ENCODE data around the gene MUC5B. TPM values are rescaled to one million over a fixed set of nuclear protein-coding genes. Genes with fewer than 3 reads are reported as not detected.

MUC5B gene
- total RNA-seq, 3 donors from 2014 or later = 1.1 to 2.2 (median 1.4) TPM

DNA sequence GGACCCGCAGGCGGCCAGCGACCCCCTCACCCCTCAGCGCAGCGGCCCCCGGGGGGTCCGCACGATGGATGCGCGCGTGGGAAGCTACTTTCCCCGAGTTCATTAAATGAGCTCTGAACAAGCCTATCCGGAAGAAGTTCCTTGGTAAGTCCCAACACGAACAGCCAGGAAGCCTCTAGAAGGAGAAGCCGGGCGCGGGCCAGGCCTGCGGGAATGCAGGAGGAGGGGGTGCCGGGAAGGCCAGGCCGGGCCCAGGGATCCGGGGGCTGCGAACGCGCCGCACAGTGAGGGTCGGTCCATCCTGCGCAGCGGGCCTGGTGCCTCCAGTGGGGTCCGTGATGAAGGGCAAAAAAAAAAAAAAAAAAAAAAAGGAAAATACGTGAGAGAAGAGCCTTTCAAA is 49.7 kb downstream of the MUC5B start:
- H3K36me3 Mint-ChIP-seq (ENCODE audit: insufficient read depth) = peaks cover 6% of the 10 kb centered on the region
- H3K4me1 Mint-ChIP-seq (ENCODE audit: low read depth) = no peaks in the 10 kb centered on the region
- no peak for ATAC-seq
- H3K9me3 Mint-ChIP-seq = no peaks in the 10 kb centered on the region
- H3K27me3 Mint-ChIP-seq (ENCODE audit: low read depth) = no peaks in the 10 kb centered on the region
- H3K4me3 Mint-ChIP-seq = no peak overlapping the region
- DNase-seq = no peak

DNA sequence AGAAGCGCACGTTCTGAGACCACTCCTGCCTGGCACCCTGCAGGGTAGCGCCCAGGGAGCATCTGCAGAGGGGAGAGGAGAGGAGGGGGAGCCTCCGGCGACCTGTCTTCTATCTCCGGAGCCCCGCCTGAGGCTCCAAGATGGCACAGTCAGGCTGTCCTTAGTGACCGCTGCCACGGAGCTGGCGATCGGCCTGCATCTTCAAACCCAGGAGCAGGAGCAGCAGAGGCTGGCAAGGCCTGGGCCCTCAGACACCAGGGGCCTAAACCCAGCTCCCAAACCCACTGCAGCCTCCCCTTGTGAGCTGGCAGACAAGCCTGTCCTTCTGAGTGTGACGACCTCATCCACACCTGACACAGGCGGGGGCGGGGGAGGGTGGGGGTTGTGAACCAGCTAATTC is 51.6 kb downstream of the MUC5B start:
- H3K9me3 Mint-ChIP-seq = no peaks in the 10 kb centered on the region
- H3K27me3 Mint-ChIP-seq (ENCODE audit: low read depth) = no peaks in the 10 kb centered on the region
- no peak overlapping the region for H3K4me3 Mint-ChIP-seq
- no peak for DNase-seq
- no peaks in the 10 kb centered on the region for H3K4me1 Mint-ChIP-seq (ENCODE audit: low read depth)
- ATAC-seq = no peak
- H3K36me3 Mint-ChIP-seq (ENCODE audit: insufficient read depth) = peaks cover 10% of the 10 kb centered on the region

DNA sequence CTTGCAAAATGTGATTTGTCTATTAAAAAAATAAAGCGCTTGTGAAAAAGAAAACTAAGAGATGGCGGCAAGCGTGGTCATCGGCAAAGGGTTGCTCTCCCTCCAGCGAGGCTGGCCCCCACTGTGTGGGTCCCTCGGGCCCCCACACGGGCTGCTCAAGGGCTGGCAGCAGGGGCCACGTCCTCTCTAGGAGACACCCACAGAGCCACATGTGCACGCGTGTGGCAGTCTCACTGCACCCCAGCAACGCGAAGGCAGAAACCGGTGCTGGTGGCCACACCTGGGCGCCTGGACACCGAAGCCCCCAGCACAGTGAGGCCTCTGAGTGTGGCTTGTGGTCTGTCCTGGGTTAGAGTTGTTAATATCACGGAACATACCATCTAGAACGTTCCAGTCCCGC is 52.2 kb downstream of the MUC5B start:
- Mint-ChIP-seq H3K4me1 (ENCODE audit: low read depth) (no peaks in the 10 kb centered on the region), H3K9me3 (no peaks in the 10 kb centered on the region), H3K27me3 (ENCODE audit: low read depth) (no peaks in the 10 kb centered on the region), H3K4me3 (no peak overlapping the region), H3K36me3 (ENCODE audit: insufficient read depth) (peaks cover 14% of the 10 kb centered on the region)
- DNase-seq (no peak), ATAC-seq (no peak)

DNA sequence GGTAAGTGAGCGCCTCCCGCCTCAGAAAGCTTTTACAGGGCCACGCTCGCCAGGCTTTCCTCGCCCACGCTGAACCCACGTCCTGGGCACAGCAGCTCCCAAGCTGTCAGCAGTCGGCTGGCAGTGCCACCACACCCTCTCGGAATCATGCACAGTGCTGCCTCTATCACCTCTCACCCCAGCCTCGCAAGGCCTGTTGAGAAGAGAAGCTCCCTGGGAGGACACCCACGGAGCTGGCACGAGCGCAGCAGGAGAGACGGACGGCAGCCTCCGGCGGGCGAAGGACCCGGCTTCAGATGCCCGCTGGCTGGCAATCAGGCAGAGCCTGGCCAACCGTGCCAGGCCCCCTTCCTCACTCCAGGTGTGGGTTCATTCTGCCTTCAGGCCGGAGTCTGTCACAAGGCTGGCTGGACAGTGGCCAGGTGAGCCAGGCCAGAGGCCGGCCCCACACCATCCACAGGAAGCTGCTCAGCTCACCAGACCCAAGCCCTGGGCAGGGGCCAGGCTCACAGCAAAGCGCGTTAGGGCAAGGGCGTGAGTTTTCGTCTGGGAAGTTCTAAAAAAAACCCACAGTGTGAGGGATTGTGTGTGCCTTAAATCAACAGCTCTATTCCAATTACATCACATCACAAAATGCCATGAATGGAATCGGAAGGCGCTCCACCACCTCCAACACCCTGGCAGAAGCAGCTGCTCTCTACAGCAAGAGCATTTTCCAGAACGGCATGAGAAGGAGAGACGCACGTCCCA is 53.4 kb downstream of the MUC5B start:
- Mint-ChIP-seq H3K27me3 (ENCODE audit: low read depth) (no peaks in the 10 kb centered on the region), H3K4me3 (no peak overlapping the region), H3K4me1 (ENCODE audit: low read depth) (no peaks in the 10 kb centered on the region), H3K36me3 (ENCODE audit: insufficient read depth) (peaks cover 17% of the 10 kb centered on the region), H3K9me3 (no peaks in the 10 kb centered on the region)
- DNase-seq (no peak), ATAC-seq (no peak)

DNA sequence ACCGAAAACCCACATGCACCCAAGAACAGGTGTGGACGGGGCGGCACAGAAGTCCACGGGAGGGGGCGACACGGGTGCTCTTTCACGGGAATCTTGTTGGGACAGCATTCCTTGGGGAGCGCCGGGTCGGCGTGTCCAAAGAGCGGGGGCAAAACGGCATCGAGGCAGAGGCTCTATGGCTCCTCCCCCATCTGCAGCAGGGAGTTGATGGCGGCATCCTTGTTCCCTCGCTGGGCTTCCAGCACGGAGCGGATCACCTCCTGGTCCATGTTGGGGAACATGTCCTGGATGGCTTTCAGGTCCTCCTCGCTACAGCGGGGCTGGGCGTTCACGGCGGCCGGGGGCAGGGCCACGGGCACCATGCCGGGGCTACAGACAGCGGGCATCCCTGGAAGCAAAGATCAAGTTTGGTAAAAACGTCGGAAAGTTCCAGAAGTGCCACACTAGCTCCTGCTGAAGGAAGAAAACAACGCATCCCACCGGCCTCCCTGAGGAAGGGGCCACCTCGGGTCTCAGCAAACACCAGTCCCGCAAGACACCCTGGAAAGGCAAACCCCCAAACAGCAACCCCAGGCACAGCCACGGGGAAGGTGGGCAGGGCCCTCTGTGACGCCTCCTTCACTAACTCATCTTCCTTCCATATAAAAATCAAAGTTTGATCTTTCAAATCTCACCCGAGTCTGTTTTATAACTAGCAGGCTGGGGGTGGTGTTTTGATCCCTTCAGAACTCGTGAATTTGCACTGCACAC is 54.2 kb downstream of the MUC5B start:
- Mint-ChIP-seq H3K4me3 (no peak overlapping the region), H3K36me3 (ENCODE audit: insufficient read depth) (peaks cover 17% of the 10 kb centered on the region), H3K4me1 (ENCODE audit: low read depth) (no peaks in the 10 kb centered on the region), H3K9me3 (no peaks in the 10 kb centered on the region), H3K27me3 (ENCODE audit: low read depth) (no peaks in the 10 kb centered on the region)
- DNase-seq (no peak), ATAC-seq (no peak)

DNA sequence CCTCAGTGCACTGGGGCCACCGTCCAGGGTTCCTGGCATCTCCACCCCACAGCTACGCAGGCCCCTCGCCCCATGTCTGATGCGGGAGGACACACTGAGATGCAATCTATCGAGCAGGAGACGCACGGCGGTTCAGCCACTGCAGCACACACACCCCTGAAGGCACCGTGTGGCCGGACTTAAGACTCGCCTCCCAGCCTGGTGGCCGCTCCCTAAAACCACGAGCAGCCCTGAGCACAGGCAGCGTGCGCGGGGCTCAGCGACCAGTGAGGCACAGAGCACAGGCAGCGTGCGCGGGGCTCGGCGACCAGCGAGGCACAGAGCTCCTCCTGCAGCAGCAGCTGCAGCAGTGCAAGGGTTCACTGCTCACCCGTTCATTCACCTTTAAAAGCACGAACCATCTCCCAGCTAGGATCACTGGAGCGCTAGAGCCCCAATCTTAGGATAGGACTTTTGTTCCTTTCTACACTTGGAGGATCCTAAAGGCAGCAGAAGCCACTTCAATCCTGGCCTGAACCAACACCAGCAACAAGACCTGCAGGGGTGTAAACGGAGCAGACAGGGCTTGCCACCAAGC is 55.2 kb downstream of the MUC5B start:
- DNase-seq (no peak), ATAC-seq (no peak)
- H3K9me3 Mint-ChIP-seq = no peaks in the 10 kb centered on the region
- no peak overlapping the region for H3K4me3 Mint-ChIP-seq
- no peaks in the 10 kb centered on the region for H3K4me1 Mint-ChIP-seq (ENCODE audit: low read depth)
- H3K36me3 Mint-ChIP-seq (ENCODE audit: insufficient read depth) = peaks cover 17% of the 10 kb centered on the region
- H3K27me3 Mint-ChIP-seq (ENCODE audit: low read depth) = no peaks in the 10 kb centered on the region

DNA sequence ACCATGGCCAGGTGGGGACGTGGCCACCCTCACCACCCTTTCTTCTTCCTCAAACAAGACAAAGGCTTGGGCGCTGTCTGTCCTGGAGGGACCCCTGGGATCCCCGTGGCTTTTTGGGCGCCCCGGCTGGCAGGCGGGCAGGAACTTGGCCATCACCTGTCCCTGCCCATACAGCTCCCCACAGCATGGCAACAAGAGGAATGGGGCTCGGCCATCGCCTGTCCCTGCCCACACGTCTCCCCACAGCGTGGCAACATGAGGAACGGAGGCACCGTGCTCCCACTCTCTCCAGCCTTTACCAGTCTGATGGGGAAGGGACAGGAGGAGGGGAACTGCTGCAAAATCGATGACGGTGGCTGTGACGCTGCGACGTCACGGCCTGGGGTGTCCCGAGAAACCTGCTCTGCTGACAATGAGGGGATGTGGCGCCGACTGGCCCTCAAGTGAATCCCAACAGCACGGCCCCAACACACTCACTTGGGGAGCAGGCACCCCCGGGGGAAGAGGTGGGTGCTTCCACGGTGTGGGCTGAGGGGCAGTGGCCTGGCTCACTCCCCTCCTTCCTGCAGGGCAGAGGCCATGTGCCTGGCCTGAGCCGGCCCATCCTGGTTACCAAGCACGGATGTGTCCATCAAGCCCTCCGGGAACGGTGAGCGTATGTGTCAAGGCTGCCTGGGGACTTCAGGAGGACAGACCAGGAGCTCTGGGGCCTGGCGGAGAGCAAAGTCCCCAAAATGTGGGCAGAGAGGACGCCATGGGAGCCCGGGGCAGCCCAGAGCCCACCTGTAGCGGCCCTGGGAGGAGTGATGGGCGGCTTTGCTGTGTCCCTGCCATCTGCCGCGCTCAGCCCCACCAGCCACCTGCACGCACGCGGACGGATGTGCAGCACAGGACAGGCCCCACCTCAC is 56.2 kb downstream of the MUC5B start:
- H3K27me3 Mint-ChIP-seq (ENCODE audit: low read depth) = no peaks in the 10 kb centered on the region
- H3K4me1 Mint-ChIP-seq (ENCODE audit: low read depth) = no peaks in the 10 kb centered on the region
- no peak overlapping the region for H3K4me3 Mint-ChIP-seq
- H3K9me3 Mint-ChIP-seq = no peaks in the 10 kb centered on the region
- DNase-seq (no peak), ATAC-seq (no peak)
- H3K36me3 Mint-ChIP-seq (ENCODE audit: insufficient read depth) = peaks cover 17% of the 10 kb centered on the region

DNA sequence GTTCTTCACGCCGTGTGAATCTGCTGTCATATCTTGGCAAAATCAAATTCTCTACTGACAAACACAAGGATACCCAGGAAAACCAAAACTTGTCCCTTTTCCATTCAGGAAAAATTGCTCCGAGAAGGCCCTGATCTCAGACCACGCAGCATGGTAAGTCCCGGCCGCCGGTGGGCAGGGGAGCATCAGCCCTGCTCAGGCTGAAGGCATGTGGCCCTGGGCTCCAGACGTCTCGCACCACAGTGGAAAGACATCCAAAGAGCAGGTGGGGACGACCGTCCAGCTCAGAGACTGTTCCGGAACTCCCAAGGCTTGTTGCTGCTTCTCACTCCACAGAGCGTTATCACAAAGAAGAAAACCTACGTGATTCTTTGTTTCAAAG is 56.8 kb downstream of the MUC5B start:
- Mint-ChIP-seq H3K4me3 (no peak overlapping the region), H3K4me1 (ENCODE audit: low read depth) (no peaks in the 10 kb centered on the region), H3K9me3 (no peaks in the 10 kb centered on the region), H3K27me3 (ENCODE audit: low read depth) (no peaks in the 10 kb centered on the region), H3K36me3 (ENCODE audit: insufficient read depth) (peaks cover 17% of the 10 kb centered on the region)
- ATAC-seq = no peak
- DNase-seq = no peak

DNA sequence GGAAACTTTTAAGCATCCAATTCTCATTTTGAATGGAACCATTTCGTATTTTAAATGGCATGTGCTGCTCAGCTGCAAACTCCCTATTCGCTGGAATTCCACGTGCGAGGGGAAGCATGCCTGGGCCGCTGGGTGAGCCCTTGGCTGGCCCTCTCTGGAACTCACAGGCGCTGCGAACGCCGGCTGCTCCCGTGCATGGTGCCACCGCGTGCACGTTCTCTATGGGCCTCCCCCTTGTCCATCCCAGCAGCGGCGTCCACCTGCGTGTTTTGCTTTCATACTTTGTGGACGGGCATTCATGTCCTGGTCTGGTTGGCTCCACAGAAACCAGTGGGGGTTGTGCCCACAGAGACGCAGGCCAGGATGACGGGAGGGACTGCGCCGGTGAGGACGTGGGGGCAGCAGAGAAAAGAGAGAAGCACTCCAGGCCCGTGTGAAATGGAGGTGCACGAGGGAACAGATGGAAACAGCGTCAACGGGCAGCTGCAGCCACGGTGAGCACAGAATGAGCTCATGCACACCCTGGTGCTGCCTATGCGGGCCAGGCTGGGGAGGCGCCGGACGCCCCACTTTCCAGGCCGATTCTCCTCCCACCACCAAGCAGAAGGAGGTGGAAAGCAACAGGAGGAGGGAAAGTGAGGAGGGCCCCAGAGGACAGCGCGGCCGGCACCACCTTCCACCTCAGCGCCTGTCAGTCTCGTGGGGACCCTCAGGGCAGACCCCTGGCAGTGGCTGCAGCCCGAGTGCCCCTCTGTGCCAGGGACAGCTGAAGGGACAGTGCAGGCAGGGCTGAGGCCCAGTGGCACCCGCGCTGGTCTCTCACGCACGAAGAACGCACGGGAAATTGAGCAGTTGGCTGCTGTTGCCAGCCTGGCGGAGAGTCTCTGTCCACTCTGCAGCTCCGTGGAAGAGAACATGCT is 57.5 kb downstream of the MUC5B start:
- DNase-seq = no peak
- no peaks in the 10 kb centered on the region for H3K9me3 Mint-ChIP-seq

DNA sequence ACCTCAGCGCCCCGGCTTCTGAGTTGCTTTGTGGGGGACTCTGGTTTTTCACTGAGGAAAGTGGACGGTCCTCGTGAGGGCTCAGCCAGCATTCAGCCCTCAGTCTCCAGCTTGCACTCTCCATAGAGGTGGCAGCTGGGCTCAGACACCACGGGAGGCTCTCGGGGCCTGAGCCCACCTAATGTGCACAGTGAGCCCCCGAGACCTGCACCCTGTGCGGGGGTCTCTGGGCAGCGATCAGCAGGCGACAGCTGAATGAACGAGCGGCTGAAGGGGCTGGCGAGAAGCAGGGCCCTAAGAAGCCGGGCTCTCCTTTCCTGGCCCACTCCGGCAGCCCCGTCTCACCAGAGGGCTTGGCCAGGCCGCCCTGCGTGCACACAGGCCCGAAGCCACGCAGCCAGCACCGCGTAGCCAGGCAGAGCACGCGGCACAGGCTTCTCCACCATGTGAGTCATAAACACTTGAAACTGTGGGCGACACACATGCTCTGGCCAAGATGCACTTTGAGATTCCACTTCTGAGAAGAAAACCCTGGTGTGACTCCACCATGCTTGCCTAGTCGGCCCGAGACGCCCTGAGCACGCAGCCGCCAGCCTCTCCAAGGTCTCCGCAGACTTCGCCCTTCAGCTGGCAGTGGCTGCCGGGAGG is 58.6 kb downstream of the MUC5B start:
- no peaks in the 10 kb centered on the region for H3K27me3 Mint-ChIP-seq (ENCODE audit: low read depth)
- H3K4me3 Mint-ChIP-seq = no peak overlapping the region
- no peaks in the 10 kb centered on the region for H3K9me3 Mint-ChIP-seq
- no peak for ATAC-seq
- no peak for DNase-seq
- no peaks in the 10 kb centered on the region for H3K4me1 Mint-ChIP-seq (ENCODE audit: low read depth)
- H3K36me3 Mint-ChIP-seq (ENCODE audit: insufficient read depth) = peaks cover 16% of the 10 kb centered on the region

More for the DNA sequence above, 57.5 kb downstream of the MUC5B start:
- H3K36me3 Mint-ChIP-seq (ENCODE audit: insufficient read depth) = peaks cover 17% of the 10 kb centered on the region
- H3K27me3 Mint-ChIP-seq (ENCODE audit: low read depth) = no peaks in the 10 kb centered on the region
- no peak for ATAC-seq
- no peaks in the 10 kb centered on the region for H3K4me1 Mint-ChIP-seq (ENCODE audit: low read depth)
- no peak overlapping the region for H3K4me3 Mint-ChIP-seq

DNA sequence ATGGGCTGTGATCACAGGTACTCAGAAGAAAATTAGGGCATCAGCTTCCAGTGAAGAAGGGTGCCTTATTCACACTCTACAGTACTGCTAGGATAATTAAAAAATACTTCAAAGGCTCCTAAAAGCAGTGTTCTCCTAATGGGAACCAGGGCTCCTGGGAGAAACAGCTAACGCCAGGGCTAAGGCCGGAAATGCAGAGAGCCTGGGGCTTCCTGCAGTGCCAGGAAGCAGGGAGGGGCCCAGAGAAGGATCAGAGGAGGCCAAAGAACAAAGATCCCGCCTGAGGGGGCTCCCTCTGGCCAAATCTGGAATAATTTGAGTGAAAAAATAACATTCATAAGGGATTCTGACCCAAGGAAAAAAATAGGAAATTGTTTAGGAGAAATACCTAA is 59.1 kb downstream of the MUC5B start:
- Mint-ChIP-seq H3K27me3 (ENCODE audit: low read depth) (no peaks in the 10 kb centered on the region), H3K4me1 (ENCODE audit: low read depth) (no peaks in the 10 kb centered on the region), H3K36me3 (ENCODE audit: insufficient read depth) (peaks cover 20% of the 10 kb centered on the region), H3K4me3 (no peak overlapping the region), H3K9me3 (no peaks in the 10 kb centered on the region)
- ATAC-seq = no peak
- DNase-seq = no peak

DNA sequence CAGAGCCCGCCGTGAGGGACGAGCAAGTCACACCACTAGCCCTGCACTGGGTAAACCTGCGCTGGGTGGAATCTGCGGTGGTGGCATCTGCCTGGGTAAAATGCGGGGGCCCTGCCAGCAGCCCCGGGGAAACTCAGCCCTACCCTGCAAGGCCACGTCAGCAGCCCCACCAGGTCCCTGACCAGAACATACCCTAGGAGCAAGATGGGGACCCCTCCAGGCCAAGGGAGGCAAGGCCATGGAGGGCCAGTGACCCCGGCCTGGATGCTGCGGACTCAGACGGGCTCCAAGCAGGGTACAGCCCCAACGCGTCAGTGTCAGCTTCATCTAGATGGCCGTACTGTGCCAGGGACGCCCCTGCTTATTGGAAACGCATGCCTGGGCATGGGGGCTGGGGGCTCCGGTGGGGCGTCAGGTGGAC is 60.2 kb downstream of the MUC5B start:
- ATAC-seq = no peak
- Mint-ChIP-seq H3K9me3 (no peaks in the 10 kb centered on the region), H3K4me1 (ENCODE audit: low read depth) (no peaks in the 10 kb centered on the region), H3K27me3 (ENCODE audit: low read depth) (no peaks in the 10 kb centered on the region), H3K36me3 (ENCODE audit: insufficient read depth) (peaks cover 16% of the 10 kb centered on the region), H3K4me3 (no peak overlapping the region)
- DNase-seq = no peak

DNA sequence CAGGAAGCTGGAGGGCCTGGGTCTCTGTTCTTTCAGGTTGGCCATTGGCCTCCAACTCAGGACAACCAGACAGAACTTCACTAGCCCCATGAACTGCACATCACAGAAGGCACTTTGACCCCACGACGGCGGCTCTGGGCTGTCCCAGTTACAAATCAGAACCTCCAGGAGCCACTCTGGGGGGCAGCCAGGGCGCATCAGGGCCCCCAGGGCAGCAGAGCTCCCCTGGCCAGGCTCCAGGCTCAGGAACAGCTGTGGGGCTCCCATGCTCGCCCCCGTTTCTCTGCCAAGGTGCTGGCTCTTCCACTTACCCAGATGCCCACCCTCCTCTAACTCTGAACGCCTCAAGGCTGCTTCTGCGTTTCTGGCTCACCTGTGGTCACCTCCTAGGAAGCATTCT is 61.0 kb downstream of the MUC5B start:
- no peaks in the 10 kb centered on the region for H3K9me3 Mint-ChIP-seq
- H3K4me3 Mint-ChIP-seq = no peak overlapping the region
- no peaks in the 10 kb centered on the region for H3K4me1 Mint-ChIP-seq (ENCODE audit: low read depth)
- no peaks in the 10 kb centered on the region for H3K27me3 Mint-ChIP-seq (ENCODE audit: low read depth)
- ATAC-seq = no peak
- no peak for DNase-seq
- peaks cover 16% of the 10 kb centered on the region for H3K36me3 Mint-ChIP-seq (ENCODE audit: insufficient read depth)

Data from activated T-cell treated with anti-CD3 and anti-CD28 coated beads, Interleukin-2, amount 50 U/mL, for 4 hours (primary cell).